ENCODE results near the gene PLEKHM2. TPM values are rescaled to one million over a fixed set of nuclear protein-coding genes. Genes with fewer than 3 reads are reported as not detected.

The PLEKHM2 gene
- total RNA-seq, 4 donors from 2014 or later, result 41.9 to 74.5 (median 55.7) TPM

- no peak for TF ChIP-seq CTCF (IDR thresholded peaks at IDR 0.05; ENCODE audit: low read depth)
Measured at GRCh38 chr1:15714406-15715136, 30.5 kb downstream of the PLEKHM2 start.

- no peak for TF ChIP-seq CTCF (IDR thresholded peaks at IDR 0.05; ENCODE audit: low read depth)
Measured at GRCh38 chr1:15717418-15718125, 33.5 kb downstream of the PLEKHM2 start.

GRCh38 chr1:15718199-15718601, 34.1 kb downstream of the PLEKHM2 start:
- no peak for TF ChIP-seq CTCF (IDR thresholded peaks at IDR 0.05; ENCODE audit: low read depth)

GRCh38 chr1:15719381-15720120, 35.4 kb downstream of the PLEKHM2 start:
- TF ChIP-seq CTCF (IDR thresholded peaks at IDR 0.05; ENCODE audit: low read depth), result no peak

GRCh38 chr1:15720861-15721260, 36.7 kb downstream of the PLEKHM2 start:
- no peak for TF ChIP-seq CTCF (IDR thresholded peaks at IDR 0.05; ENCODE audit: low read depth)

- TF ChIP-seq CTCF (IDR thresholded peaks at IDR 0.05; ENCODE audit: low read depth), result no peak
Measured at GRCh38 chr1:15722411-15722810, 38.3 kb downstream of the PLEKHM2 start.

Data from subcutaneous adipose tissue (tissue), 4 donors.